Measurements from ENCODE around the gene B3GAT2.

GRCh38 chr6:70819646-70820045 lies 137.2 kb downstream of the B3GAT2 start:
- TF ChIP-seq CTCF (IDR thresholded peaks at IDR 0.05) (no peak), RCOR1 (IDR thresholded peaks at IDR 0.05; ENCODE audit: low read length) (no peak), PBX3 (IDR thresholded peaks at IDR 0.05) (no peak), USF2 (IDR thresholded peaks at IDR 0.05; ENCODE audit: borderline replicate concordance, low read depth, low read length) (no peak), ELF1 (IDR thresholded peaks at IDR 0.05) (no peak), USF1 (IDR thresholded peaks at IDR 0.05; ENCODE audit: borderline replicate concordance, low read depth) (no peak), CHD2 (IDR thresholded peaks at IDR 0.05; ENCODE audit: low read length, partially characterized antibody) (no peak)

Data from SK-N-SH (cell line).